GM12878 (cell line): ENCODE results near the gene DDR2. TPM values are rescaled to one million over a fixed set of nuclear protein-coding genes. Genes with fewer than 3 reads are reported as not detected.

Experiments
- ATAC-seq: fragments of 200-7000 bp; cut with Tn5 transposase; 3 replicates; pipeline ENCODE4 v1.9.1; 2020; ENCODE audit warnings: mild to moderate bottlenecking, moderate library complexity
- BruUV-seq: library from RNA; stranded (reverse); fragments of 400-500 nt; replicated peaks from 2 replicates; lab custom pipeline; 2021; lab: Mats Ljungman, UMichigan
- CTCF ChIA-PET: fragments of 300-600 bp; sonication (Branson Sonifier 250); formaldehyde crosslinking; extraction: SDS; loops from one replicate; lab custom pipeline; 2021; ENCODE audit warnings: inconsistent platforms; lab: Yijun Ruan, JAX
- POLR2A ChIA-PET: fragments of 350-600 bp; formaldehyde crosslinking; extraction: SDS; loops from one replicate; lab custom pipeline; 2021; ENCODE audit warnings: inconsistent platforms; lab: Charles Lee
- RAD21 ChIA-PET: fragments of 300-600 bp; sonication (Branson Sonifier 250); formaldehyde crosslinking; loops from one replicate; lab custom pipeline; 2023; ENCODE audit warnings: antibody characterized with exemption; ENCODE audit not compliant: unreplicated experiment; lab: Charles Lee
- SMC1A ChIA-PET: fragments of 300-600 bp; sonication (Branson Sonifier 250); formaldehyde crosslinking; loops from one replicate; lab custom pipeline; 2023; ENCODE audit not compliant: unreplicated experiment, uncharacterized antibody; lab: Charles Lee
- DNase-seq: peaks from one replicate; pipeline ENCODE4 v3.0.0-alpha.2; 2011; ENCODE audit warnings: low read depth, low spot score
- FAIRE-seq: peaks from 3 replicates; lab custom pipeline; 2011; peaks lifted over from hg19 to GRCh38; lab: Jason Lieb, UNC
- H2AFZ ChIP-seq: 2 replicates; pipeline ENCODE4 v1.6.0; 2011; ENCODE audit warnings: low read depth, low read length, control low read depth; ENCODE audit not compliant: control insufficient read depth
- H3K27ac ChIP-seq: 2 replicates; pipeline ENCODE4 v1.5.1; 2011; ENCODE audit warnings: control low read depth; ENCODE audit not compliant: control insufficient read depth, insufficient read depth
- H3K27me3 ChIP-seq, 2 experiments: replicated peaks in 1 of 2; 2 replicates each; pipeline versions ENCODE4 v1.6.0 to v1.6.1; 2011; ENCODE audit warnings: low read length in 1 of 2; ENCODE audit not compliant: control insufficient read depth in 2 of 2, insufficient read depth in 2 of 2
- H3K36me3 ChIP-seq, 2 experiments: 2 replicates each; pipeline ENCODE4 v1.5.1; 2011; ENCODE audit warnings: low read length in 1 of 2; ENCODE audit not compliant: control insufficient read depth in 2 of 2, insufficient read depth in 2 of 2
- H3K4me1 ChIP-seq: 2 replicates; pipeline ENCODE4 v1.6.1; 2011; ENCODE audit warnings: mild to moderate bottlenecking, low read length, moderate library complexity, mixed read lengths; ENCODE audit not compliant: control insufficient read depth, insufficient read depth
- H3K4me2 ChIP-seq: 2 replicates; pipeline ENCODE4 v1.6.0; 2011; ENCODE audit warnings: control low read depth; ENCODE audit not compliant: control insufficient read depth, insufficient read depth
- H3K4me3 ChIP-seq: fragments of 200-600 bp; sonication (generic); 2 replicates; pipeline ENCODE4 v1.5.1; 2016
- H3K79me2 ChIP-seq: 2 replicates; pipeline ENCODE4 v1.6.0; 2011; ENCODE audit warnings: low read length; ENCODE audit not compliant: control insufficient read depth, insufficient read depth
- H3K9ac ChIP-seq: 2 replicates; pipeline ENCODE4 v1.8.0; 2011; ENCODE audit warnings: low read length, control low read depth, mixed read lengths; ENCODE audit not compliant: control insufficient read depth, insufficient read depth
- H3K9me3 ChIP-seq: replicated peaks from 3 replicates; pipeline ENCODE4 v1.5.1; 2011; ENCODE audit warnings: mild to moderate bottlenecking, low read length; ENCODE audit not compliant: control insufficient read depth, insufficient read depth
- H4K20me1 ChIP-seq: 2 replicates; pipeline ENCODE4 v1.6.0; 2011; ENCODE audit not compliant: control insufficient read depth, insufficient read depth
- ASH2L ChIP-seq: fragments of 300-600, 200-600 bp; sonication (generic); IDR thresholded peaks from 2 replicates; pipeline ENCODE4 v1.6.1; 2017; ENCODE audit warnings: low read depth, mild to moderate bottlenecking, borderline replicate concordance
- CBFB ChIP-seq: IDR thresholded peaks from 2 replicates; pipeline ENCODE4 v1.6.1; 2016; ENCODE audit warnings: antibody characterized with exemption, low read depth
- KAT2A ChIP-seq: conservative IDR thresholded peaks from 2 replicates; pipeline ENCODE4 v1.6.1; 2011; ENCODE audit warnings: low read depth, low read length; ENCODE audit not compliant: control insufficient read depth
- POLR2AphosphoS5 ChIP-seq: IDR thresholded peaks from 2 replicates; pipeline ENCODE4 v1.6.1; 2011; ENCODE audit warnings: mild to moderate bottlenecking, low read length, inconsistent platforms
- SUZ12 ChIP-seq: fragments of 200-600 bp; sonication (generic); IDR thresholded peaks from one replicate; pipeline ENCODE4 v1.6.1; 2018; ENCODE audit warnings: antibody characterized with exemption, mild to moderate bottlenecking; ENCODE audit not compliant: unreplicated experiment
- YY1 ChIP-seq: IDR thresholded peaks from 2 replicates; pipeline ENCODE4 v1.6.1; 2011; ENCODE audit warnings: low read depth, mild to moderate bottlenecking, low read length
- ZNF207 ChIP-seq: fragments of 450-650 bp; IDR thresholded peaks from 2 replicates; pipeline ENCODE4 v1.6.1; 2014; ENCODE audit warnings: antibody characterized with exemption, mild to moderate bottlenecking, borderline replicate concordance
- ZNF24 ChIP-seq: fragments of 450-650 bp; IDR thresholded peaks from 2 replicates; pipeline ENCODE4 v1.6.1; 2017; ENCODE audit warnings: antibody characterized with exemption, mild to moderate bottlenecking
- WGBS: methylation state at CpG from one replicate; pipeline ENCODE4 v1.1.6; 2016; ENCODE audit warnings: low lambda C conversion rate; ENCODE audit not compliant: insufficient replicate concordance, insufficient coverage; ENCODE audit errors: missing lambda C conversion rate; 5-methylcytosine and 5-hydroxymethylcytosine counted together
- in situ Hi-C: fragments of 300-500 bp; cut with MboI; formaldehyde crosslinking; loops from 9 replicates; pipeline ENCODE4 v1.14.3; 2018; ENCODE audit warnings: mixed read lengths
- intact Hi-C: fragments of 100-400 bp; cut with micrococcal nuclease; formaldehyde crosslinking; loops from one replicate; pipeline ENCODE4 v1.14.2; 2022; ENCODE audit not compliant: unreplicated experiment
- polyA plus RNA-seq, 11 experiments: library from polyadenylated mRNA; depleted of rRNA in 4 of 11; unstranded in 6 of 11; stranded (reverse) in 5 of 11; fragments of >200 nt; fragmentation: Nextera tagmentation in 4 of 11; fragmentation: Illumina TruSeq in 1 of 11; extraction: Ambion mirVana in 4 of 11; extraction: Trizol in 1 of 11; gene quantifications; 1 replicate in 1 of 11; 2 replicates in 10 of 11; pipeline versions ENCODE4 v1.2.1 to v1.2.3, GENCODE V29; 2011 to 2016; ENCODE audit warnings: inconsistent platforms in 2 of 11, missing spikeins in 2 of 11, low read depth in 1 of 11
- total RNA-seq, 4 experiments: library from RNA; depleted of rRNA in 3 of 4; stranded (reverse); fragments of >200 nt in 3 of 4; fragmentation: Illumina TruSeq in 1 of 4; extraction: Trizol in 1 of 4; gene quantifications; 2 replicates each; pipeline versions ENCODE4 v1.2.1 to v1.2.3, GENCODE V29; 2013 to 2021
- TF ChIP-seq, protein P1 (sequence below): IDR thresholded peaks from 2 replicates; pipeline ENCODE4 v1.6.1; 2011; ENCODE audit warnings: mild to moderate bottlenecking, low read depth, low read length, moderate library complexity; ENCODE audit not compliant: insufficient replicate concordance

DDR2 gene
- total and polyA plus RNA-seq, 10 of the 15 experiments (the other 5 are each of a cell fraction or from before 2014, with no cell fraction given), result 1.9 to 8.8 (median 5.5) TPM

- WGBS, result 9% methylated on average over 42 of the region's 44 CpGs
- SMC1A ChIA-PET, result no interaction called here
- Histone ChIP-seq H3K4me2 (peak overlapping the region; percentile 60), H3K36me3 (no peaks in the 10 kb centered on the region), H3K27me3 (peaks cover 3 to 10% of the 10 kb centered on the region in 2 experiments; a peak in 1 of 4 replicates), H3K4me3 (no peak overlapping the region), H3K79me2 (no peaks in the 10 kb centered on the region), H3K9me3 (no peaks in the 10 kb centered on the region), H2AFZ (no peak overlapping the region), H3K27ac (no peak overlapping the region), H4K20me1 (no peaks in the 10 kb centered on the region), H3K4me1 (no peaks in the 10 kb centered on the region), H3K9ac (no peak overlapping the region)
- TF ChIP-seq ASH2L, result no peak
- no peak for TF ChIP-seq KAT2A
- no peak for TF ChIP-seq ZNF207
- TF ChIP-seq YY1, result no peak
- TF ChIP-seq POLR2AphosphoS5, result no peak
- no peak for TF ChIP-seq SUZ12
- no peak for TF ChIP-seq ZNF24
- no peak for TF ChIP-seq CBFB
- TF ChIP-seq, protein P1, sequence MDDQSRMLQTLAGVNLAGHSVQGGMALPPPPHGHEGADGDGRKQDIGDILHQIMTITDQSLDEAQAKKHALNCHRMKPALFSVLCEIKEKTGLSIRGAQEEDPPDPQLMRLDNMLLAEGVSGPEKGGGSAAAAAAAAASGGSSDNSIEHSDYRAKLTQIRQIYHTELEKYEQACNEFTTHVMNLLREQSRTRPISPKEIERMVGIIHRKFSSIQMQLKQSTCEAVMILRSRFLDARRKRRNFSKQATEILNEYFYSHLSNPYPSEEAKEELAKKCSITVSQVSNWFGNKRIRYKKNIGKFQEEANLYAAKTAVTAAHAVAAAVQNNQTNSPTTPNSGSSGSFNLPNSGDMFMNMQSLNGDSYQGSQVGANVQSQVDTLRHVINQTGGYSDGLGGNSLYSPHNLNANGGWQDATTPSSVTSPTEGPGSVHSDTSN, result no peak
- FAIRE-seq (no peak), DNase-seq (no peak), ATAC-seq (peak; percentile 80)
- CTCF ChIA-PET, result no interaction called here
- POLR2A ChIA-PET, result interaction anchor here (0.5 kb wide), 1 partner anchor 206 kb away, joined by 9 read pairs; no protein-coding TSS in a partner anchor
- BruUV-seq, result no TSS peak
- in situ Hi-C loops, result no loop called here
- intact Hi-C loops, result no loop called here
- RAD21 ChIA-PET, result no interaction called here
Measured at GRCh38 chr1:162822391-162823200, 190.3 kb downstream of the DDR2 start.
